HepG2 (cell line): Measurements from ENCODE around the gene GJC2. TPM values are rescaled to one million over a fixed set of nuclear protein-coding genes. Genes with fewer than 3 reads are reported as not detected.

ENCODE experiments used
- ATM ChIP-seq: fragments of 450-650 bp; IDR thresholded peaks from 2 replicates; pipeline ENCODE4 v1.7.1; 2017; ENCODE audit warnings: mild to moderate bottlenecking, borderline replicate concordance
- E2F1 ChIP-seq: sonication (generic); formaldehyde crosslinking; IDR thresholded peaks from 2 replicates; pipeline ENCODE4 v1.5.0; 2020; ENCODE audit warnings: missing genetic modification reagents
- JUNB ChIP-seq: sonication (generic); formaldehyde crosslinking; IDR thresholded peaks from 2 replicates; pipeline ENCODE4 v1.8.0; 2022; ENCODE audit warnings: missing genetic modification reagents, mild to moderate bottlenecking, borderline replicate concordance
- MAFF ChIP-seq: IDR thresholded peaks from 2 replicates; pipeline ENCODE4 v1.6.1; 2011; ENCODE audit warnings: low read depth, low read length, improper control_type of control experiment
- NFAT5 ChIP-seq: sonication (generic); formaldehyde crosslinking; IDR thresholded peaks from 2 replicates; pipeline ENCODE4 v1.4.0; 2020; ENCODE audit warnings: missing genetic modification reagents
- SIN3A ChIP-seq: IDR thresholded peaks from 2 replicates; pipeline ENCODE4 v1.6.1; 2011; ENCODE audit warnings: low read depth, mild to moderate bottlenecking, control low read depth, low read length, borderline replicate concordance
- SRSF1 ChIP-seq: fragments of 200-400 bp; formaldehyde crosslinking; optimal IDR thresholded peaks from 2 replicates; pipeline ENCODE3; 2017; ENCODE audit warnings: mild to moderate bottlenecking, low read depth, low read length, moderate library complexity
- TBX2 ChIP-seq: sonication (generic); formaldehyde crosslinking; IDR thresholded peaks from 2 replicates; pipeline ENCODE4 v1.5.0; 2020; ENCODE audit warnings: missing genetic modification reagents, mild to moderate bottlenecking, borderline replicate concordance
- ZBTB1 ChIP-seq: sonication (generic); formaldehyde crosslinking; IDR thresholded peaks from 2 replicates; pipeline ENCODE4 v1.4.0; 2020; ENCODE audit warnings: missing genetic modification reagents, borderline replicate concordance
- ZFP90 ChIP-seq: sonication (generic); formaldehyde crosslinking; IDR thresholded peaks from 2 replicates; pipeline ENCODE4 v1.8.0; 2022; ENCODE audit warnings: missing genetic modification reagents, mild to moderate bottlenecking, inconsistent platforms, borderline replicate concordance
- ZKSCAN8 ChIP-seq: IDR thresholded peaks from 2 replicates; pipeline ENCODE4 v1.6.1; 2016; ENCODE audit warnings: borderline replicate concordance, missing genetic modification reagents, missing compliant biosample characterization
- ZNF431 ChIP-seq: sonication (generic); formaldehyde crosslinking; IDR thresholded peaks from 2 replicates; pipeline ENCODE4 v1.9.0; 2022; ENCODE audit warnings: missing genetic modification reagents, low read depth, mild to moderate bottlenecking, borderline replicate concordance
- ZNF879 ChIP-seq: sonication (generic); formaldehyde crosslinking; IDR thresholded peaks from 2 replicates; pipeline ENCODE4 v1.8.1; 2023; ENCODE audit warnings: missing genetic modification reagents
- ZUFSP ChIP-seq: sonication (generic); formaldehyde crosslinking; IDR thresholded peaks from 2 replicates; pipeline ENCODE4 v1.9.0; 2021; ENCODE audit warnings: missing genetic modification reagents, mild to moderate bottlenecking, borderline replicate concordance
- ZZZ3 ChIP-seq: sonication (generic); formaldehyde crosslinking; IDR thresholded peaks from 2 replicates; pipeline ENCODE4 v1.4.0; 2020; ENCODE audit warnings: missing genetic modification reagents, mild to moderate bottlenecking, borderline replicate concordance
- polyA plus RNA-seq, 8 experiments: library from polyadenylated mRNA; depleted of rRNA in 3 of 8; stranded (reverse) in 7 of 8; unstranded in 1 of 8; fragments of >200 nt; fragmentation: Illumina TruSeq in 4 of 8; extraction: Trizol in 4 of 8; gene quantifications; 2 replicates each; pipeline versions ENCODE4 v1.2.1 to v1.2.3, GENCODE V29; 2011 to 2016; ENCODE audit warnings: low read depth in 4 of 8, missing spikeins in 1 of 8, mixed read lengths in 1 of 8; ENCODE audit not compliant: insufficient read depth in 1 of 8
- total RNA-seq, 5 experiments: library from RNA; depleted of rRNA; stranded (reverse); fragments of >200 nt; fragmentation: Illumina TruSeq; extraction: Trizol; gene quantifications; 2 replicates each; pipeline ENCODE4 v1.2.3, GENCODE V29; 2016; ENCODE audit warnings: low read depth in 1 of 5
- TF ChIP-seq, protein P1 (sequence below): sonication (generic); formaldehyde crosslinking; IDR thresholded peaks from 2 replicates; pipeline ENCODE4 v1.5.0; 2020; ENCODE audit warnings: missing genetic modification reagents, mild to moderate bottlenecking, borderline replicate concordance
- TF ChIP-seq, protein P2 (sequence below): IDR thresholded peaks from 2 replicates; pipeline ENCODE4 v1.6.1; 2016

Gene GJC2
- total and polyA plus RNA-seq, 2 of the 13 experiments (the other 11 are each of a cell fraction or from before 2014, with no cell fraction given): 1.6 to 3.8 TPM

- 0 out of 2 replicates have a peak, but pooled peaks have one; percentile 29 for TF ChIP-seq ZNF431
- peak; percentile 98 for TF ChIP-seq E2F1 (CRISPR knock-in tag)
- peak; percentile 35 for TF ChIP-seq SRSF1
- TF ChIP-seq ZKSCAN8 (CRISPR knock-in tag): peak; percentile 54; the same call in 1 of the 2 replicates
- TF ChIP-seq ATM: no peak
- TF ChIP-seq SIN3A: no peak; the same call in 1 of the 2 replicates
- peak; percentile 75; the same call in 1 of the 2 replicates for TF ChIP-seq NFAT5 (CRISPR knock-in tag)
- TF ChIP-seq JUNB (CRISPR knock-in tag): no peak
- TF ChIP-seq ZZZ3 (CRISPR knock-in tag): peak; percentile 88; the same call in 1 of the 2 replicates
- TF ChIP-seq, protein P1, sequence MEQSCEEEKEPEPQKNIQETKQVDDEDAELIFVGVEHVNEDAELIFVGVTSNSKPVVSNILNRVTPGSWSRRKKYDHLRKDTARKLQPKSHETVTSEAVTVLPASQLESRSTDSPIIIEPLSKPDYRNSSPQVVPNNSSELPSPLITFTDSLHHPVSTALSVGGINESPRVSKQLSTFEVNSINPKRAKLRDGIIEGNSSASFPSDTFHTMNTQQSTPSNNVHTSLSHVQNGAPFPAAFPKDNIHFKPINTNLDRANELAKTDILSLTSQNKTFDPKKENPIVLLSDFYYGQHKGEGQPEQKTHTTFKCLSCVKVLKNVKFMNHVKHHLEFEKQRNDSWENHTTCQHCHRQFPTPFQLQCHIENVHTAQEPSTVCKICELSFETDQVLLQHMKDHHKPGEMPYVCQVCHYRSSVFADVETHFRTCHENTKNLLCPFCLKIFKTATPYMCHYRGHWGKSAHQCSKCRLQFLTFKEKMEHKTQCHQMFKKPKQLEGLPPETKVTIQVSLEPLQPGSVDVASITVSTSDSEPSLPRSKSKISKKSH: peak; percentile 55; the same call in 1 of the 2 replicates
- no peak for TF ChIP-seq MAFF
- no peak for TF ChIP-seq ZBTB1
- no peak for TF ChIP-seq ZNF879 (CRISPR knock-in tag)
- TF ChIP-seq ZUFSP (CRISPR knock-in tag): no peak
- TF ChIP-seq TBX2 (CRISPR knock-in tag): peak; percentile 75; the same call in 1 of the 2 replicates
- TF ChIP-seq, protein P2, sequence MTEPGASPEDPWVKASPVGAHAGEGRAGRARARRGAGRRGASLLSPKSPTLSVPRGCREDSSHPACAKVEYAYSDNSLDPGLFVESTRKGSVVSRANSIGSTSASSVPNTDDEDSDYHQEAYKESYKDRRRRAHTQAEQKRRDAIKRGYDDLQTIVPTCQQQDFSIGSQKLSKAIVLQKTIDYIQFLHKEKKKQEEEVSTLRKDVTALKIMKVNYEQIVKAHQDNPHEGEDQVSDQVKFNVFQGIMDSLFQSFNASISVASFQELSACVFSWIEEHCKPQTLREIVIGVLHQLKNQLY: peak; percentile 53; the same call in 1 of the 2 replicates
- TF ChIP-seq ZFP90 (CRISPR knock-in tag): peak; percentile 76
Observed at GRCh38 chr1:228102791-228103620, 46.7 kb upstream of the GJC2 start, which contains the start of gene C1orf35 (continued).
